K562 (cell line): ENCODE data around the gene ZNRD2. TPM values are rescaled to one million over a fixed set of nuclear protein-coding genes. Genes with fewer than 3 reads are reported as not detected.

Source experiments
- CEBPG ChIP-seq, 3 experiments: fragments of 200-800 bp in 1 of 3; sonication (Bioruptor generic) in 1 of 3; sonication (generic) in 1 of 3; formaldehyde crosslinking in 1 of 3; IDR thresholded peaks in 2 of 3; conservative IDR thresholded peaks in 1 of 3; 2 replicates each; pipeline versions ENCODE4 v1.6.1 to v1.8.0; 2016 to 2022; ENCODE audit warnings: missing compliant biosample characterization in 2 of 3, missing genetic modification characterization in 2 of 3, mild to moderate bottlenecking in 1 of 3, missing genetic modification reagents in 1 of 3
- EWSR1 ChIP-seq: fragments of 450-650 bp; IDR thresholded peaks from 2 replicates; pipeline ENCODE4 v1.6.1; 2018; ENCODE audit warnings: borderline replicate concordance, mild to moderate bottlenecking, low read depth, moderate library complexity; ENCODE audit not compliant: partially characterized antibody
- GMEB1 ChIP-seq: fragments of 250-450 bp; sonication (Bioruptor Pico); IDR thresholded peaks from 2 replicates; pipeline ENCODE4 v1.4.0; 2020; ENCODE audit warnings: mild to moderate bottlenecking
- GTF3C2 ChIP-seq: IDR thresholded peaks from 3 replicates; pipeline ENCODE4 v1.6.1; 2011; ENCODE audit warnings: borderline replicate concordance, mild to moderate bottlenecking, moderate library complexity; ENCODE audit not compliant: insufficient read length; ENCODE audit errors: extremely low read depth
- HIVEP1 ChIP-seq: fragments of 250-450 bp; sonication (Bioruptor Pico); IDR thresholded peaks from 2 replicates; pipeline ENCODE4 v1.4.0; 2020; ENCODE audit warnings: mild to moderate bottlenecking
- HMGN3 ChIP-seq: IDR thresholded peaks from 2 replicates; pipeline ENCODE4 v1.6.1; 2011; ENCODE audit warnings: borderline replicate concordance, low read depth, mild to moderate bottlenecking, mixed read lengths, low read length; ENCODE audit not compliant: insufficient read length; ENCODE audit errors: extremely low read depth
- HOXB6 ChIP-seq: fragments of 250-450 bp; sonication (Bioruptor Pico); IDR thresholded peaks from 2 replicates; pipeline ENCODE4 v1.5.1; 2022; ENCODE audit warnings: mild to moderate bottlenecking, borderline replicate concordance
- MITF ChIP-seq: IDR thresholded peaks from 2 replicates; pipeline ENCODE4 v1.6.1; 2014; ENCODE audit warnings: antibody characterized with exemption
- NONO ChIP-seq, 2 experiments: fragments of 200-400 bp in 1 of 2; fragments of 450-650 bp in 1 of 2; formaldehyde crosslinking in 1 of 2; IDR thresholded peaks; 2 replicates each; pipeline ENCODE4 v1.6.1; 2017; ENCODE audit warnings: low read depth in 2 of 2, mild to moderate bottlenecking in 2 of 2, moderate library complexity in 2 of 2, low read length in 1 of 2
- PCBP1 ChIP-seq: fragments of 200-400 bp; formaldehyde crosslinking; IDR thresholded peaks from 2 replicates; pipeline ENCODE4 v1.6.1; 2018; ENCODE audit warnings: mild to moderate bottlenecking, low read depth, low read length; ENCODE audit not compliant: poor library complexity, severe bottlenecking
- PHF20 ChIP-seq: fragments of 450-650 bp; IDR thresholded peaks from 2 replicates; pipeline ENCODE4 v1.6.1; 2018; ENCODE audit not compliant: partially characterized antibody
- PRMT5 ChIP-seq: sonication (generic); formaldehyde crosslinking; IDR thresholded peaks from 2 replicates; pipeline ENCODE4 v1.5.0; 2020; ENCODE audit warnings: missing genetic modification reagents
- RBBP5 ChIP-seq: fragments of 200-600 bp; sonication (generic); IDR thresholded peaks from 2 replicates; pipeline ENCODE4 v1.6.1; 2012; ENCODE audit warnings: borderline replicate concordance, mild to moderate bottlenecking, low read length, control low read depth, inconsistent platforms; ENCODE audit not compliant: insufficient read depth, poor library complexity, severe bottlenecking
- SMAD2 ChIP-seq: fragments of 150-350 bp; IDR thresholded peaks from 2 replicates; pipeline ENCODE4 v1.6.1; 2014; ENCODE audit warnings: low read depth, mild to moderate bottlenecking, low read length
- SMAD3 ChIP-seq: fragments of 450-650 bp; formaldehyde crosslinking; conservative IDR thresholded peaks from 2 replicates; pipeline ENCODE4 v1.4.0; 2020; ENCODE audit warnings: mild to moderate bottlenecking
- SP1 ChIP-seq: sonication (generic); formaldehyde crosslinking; IDR thresholded peaks from 2 replicates; pipeline ENCODE4 v1.8.1; 2022; ENCODE audit warnings: mild to moderate bottlenecking, missing genetic modification reagents
- SRSF7 ChIP-seq: fragments of 200-400 bp; formaldehyde crosslinking; optimal IDR thresholded peaks from 2 replicates; pipeline ENCODE3; 2017; ENCODE audit warnings: mild to moderate bottlenecking, low read depth, low read length
- ZBTB17 ChIP-seq: fragments of 450-650 bp; formaldehyde crosslinking; IDR thresholded peaks from 2 replicates; pipeline ENCODE4 v1.4.0; 2020; ENCODE audit warnings: mild to moderate bottlenecking
- ZNF184 ChIP-seq: sonication (generic); formaldehyde crosslinking; IDR thresholded peaks from 2 replicates; pipeline ENCODE4 v1.5.0; 2020; ENCODE audit warnings: missing genetic modification reagents
- polyA plus RNA-seq, 8 experiments: library from polyadenylated mRNA; depleted of rRNA in 4 of 8; stranded (reverse) in 5 of 8; unstranded in 3 of 8; fragments of >200 nt; fragmentation: Nextera tagmentation in 2 of 8; fragmentation: Illumina TruSeq in 1 of 8; extraction: Ambion mirVana in 2 of 8; extraction: Trizol in 1 of 8; gene quantifications; 2 replicates each; pipeline versions ENCODE4 v1.2.1 to v1.2.3, GENCODE V29; 2011 to 2014; ENCODE audit warnings: inconsistent platforms in 1 of 8, missing spikeins in 1 of 8
- total RNA-seq, 7 experiments: library from RNA; depleted of rRNA in 6 of 7; stranded (reverse); fragments of >200 nt in 6 of 7; fragmentation: Illumina TruSeq in 2 of 7; extraction: Trizol in 2 of 7; gene quantifications; 2 replicates each; pipeline versions ENCODE4 v1.2.1 to v1.2.3, GENCODE V29; 2011 to 2021; ENCODE audit warnings: low replicate concordance in 1 of 7

The ZNRD2 gene
- total and polyA plus RNA-seq, 9 of the 15 experiments (the other 6 are each of a cell fraction or from before 2014, with no cell fraction given), result 13.4 to 129 (median 60.4) TPM

- 0 out of 2 replicates have a peak, but pooled peaks have one; percentile 28 for TF ChIP-seq GMEB1 (CRISPR knock-in tag)
- TF ChIP-seq EWSR1, result no peak
- TF ChIP-seq HIVEP1 (CRISPR knock-in tag), result 0 out of 2 replicates have a peak, but pooled peaks have one; percentile 26
- TF ChIP-seq SP1 (CRISPR knock-in tag), result peak; percentile 26; the same call in 1 of the 2 replicates
- TF ChIP-seq PHF20, result peak; percentile 61
- 0 out of 2 replicates have a peak, but pooled peaks have one; percentile 36 for TF ChIP-seq ZNF184 (CRISPR knock-in tag)
- TF ChIP-seq CEBPG (CRISPR knock-in tag; IDR thresholded peaks at IDR 0.05), result peak; percentile 26; the same call in 1 of the 2 replicates
- no peak for TF ChIP-seq CEBPG (tag; conservative IDR thresholded peaks at IDR 0.05 in 1 of 2, IDR thresholded peaks at IDR 0.05 in 1 of 2)
- peak; percentile 51 for TF ChIP-seq PCBP1
- TF ChIP-seq PRMT5 (CRISPR knock-in tag), result peak; percentile 78; the same call in 1 of the 2 replicates
- no peak for TF ChIP-seq MITF
- no peak for TF ChIP-seq SMAD2
- TF ChIP-seq NONO (IDR thresholded peaks at IDR 0.05; ENCODE audit: low read depth in 2 of 2, low read length in 1 of 2), result peak in 1 of 2 experiments; percentile 37; a peak in 1 of 4 replicates
- no peak for TF ChIP-seq HMGN3
- TF ChIP-seq SRSF7, result no peak
- no peak for TF ChIP-seq SMAD3 (CRISPR knock-in tag)
- TF ChIP-seq ZBTB17 (CRISPR knock-in tag), result peak; percentile 44; the same call in 1 of the 2 replicates
- TF ChIP-seq HOXB6 (CRISPR knock-in tag), result no peak
- peak; percentile 35 for TF ChIP-seq RBBP5
- no peak for TF ChIP-seq GTF3C2
Observed at GRCh38 chr11:65524741-65525545, 45.3 kb upstream of the ZNRD2 start, which contains the start of gene SCYL1 (continued).
